HCT116 (cell line): ENCODE data around the gene FGF18. TPM values are rescaled to one million over a fixed set of nuclear protein-coding genes. Genes with fewer than 3 reads are reported as not detected.

Source experiments
- ATAC-seq: fragments of 200-7000 bp; cut with Tn5 transposase; 2 replicates; pipeline ENCODE4 v1.9.1; 2020; ENCODE audit warnings: mild to moderate bottlenecking, moderate library complexity
- BruUV-seq: library from RNA; stranded (reverse); fragments of 400-500 nt; replicated peaks from 2 replicates; lab custom pipeline; 2021; lab: Mats Ljungman, UMichigan
- CTCF ChIA-PET: fragments of 300-600 bp; sonication (Branson Sonifier 250); formaldehyde crosslinking; loops from one replicate; lab custom pipeline; 2021; ENCODE audit warnings: antibody characterized with exemption; lab: Charles Lee
- POLR2A ChIA-PET: fragments of 300-600, 350-600 bp; sonication (Branson Sonifier 250); formaldehyde crosslinking; loops from one replicate; lab custom pipeline; 2021; ENCODE audit warnings: antibody characterized with exemption; lab: Charles Lee
- RAD21 ChIA-PET, 2 experiments: fragments of 300-600 bp; sonication (Branson Sonifier 250); formaldehyde crosslinking; loops; one replicate each; lab custom pipeline; 2023; ENCODE audit warnings: low total read pairs in 2 of 2; ENCODE audit not compliant: uncharacterized antibody in 2 of 2, unreplicated experiment in 2 of 2, low non-redundant PET in 1 of 2; lab: Charles Lee
- DNase-seq: peaks from one replicate; pipeline ENCODE4 v3.0.0-alpha.2; 2010; ENCODE audit warnings: low read depth, low spot score
- H2AFZ ChIP-seq: fragments of 200-600 bp; shearing (Covaris generic), sonication (generic); 2 replicates; pipeline ENCODE4 v1.6.1; 2017; ENCODE audit warnings: low read depth, mixed run types, mixed read lengths, antibody characterized with exemption, low read length; ENCODE audit not compliant: poor library complexity, severe bottlenecking
- H3K27ac ChIP-seq: 2 replicates; pipeline ENCODE4 v1.5.1; 2012; ENCODE audit warnings: low read depth, low read length
- H3K27me3 ChIP-seq: fragments of 200-600 bp; sonication (generic); 2 replicates; pipeline ENCODE4 v1.6.1; 2016; ENCODE audit warnings: mixed run types, low read length, mixed read lengths; ENCODE audit not compliant: insufficient read depth
- H3K36me3 ChIP-seq, 2 experiments: fragments of 200-500 bp in 1 of 2; fragments of 200-600 bp in 1 of 2; sonication (Bioruptor generic) in 1 of 2; sonication (generic) in 1 of 2; 2 replicates each; pipeline versions ENCODE4 v1.5.1 to v1.6.1; 2014 to 2016; ENCODE audit warnings: low read length in 2 of 2, inconsistent platforms in 1 of 2, mixed read lengths in 1 of 2, mixed run types in 1 of 2; ENCODE audit not compliant: insufficient read depth in 2 of 2, control insufficient read depth in 1 of 2
- H3K4me1 ChIP-seq, 2 experiments: fragments of 200-600 bp in 1 of 2; sonication (generic) in 1 of 2; 2 replicates each; pipeline versions ENCODE4 v1.5.1 to v1.6.1; 2012 to 2017; ENCODE audit warnings: low read length in 2 of 2, inconsistent platforms in 1 of 2, mild to moderate bottlenecking in 1 of 2, mixed read lengths in 1 of 2, mixed run types in 1 of 2, moderate library complexity in 1 of 2; ENCODE audit not compliant: insufficient read depth in 2 of 2, control insufficient read depth in 1 of 2
- H3K4me2 ChIP-seq: fragments of 200-600 bp; sonication (generic); 2 replicates; pipeline ENCODE4 v1.6.1; 2017; ENCODE audit warnings: mixed run types, low read length, mixed read lengths
- H3K4me3 ChIP-seq, 2 experiments: fragments of 200-600 bp in 1 of 2; sonication (generic) in 1 of 2; replicated peaks in 1 of 2; 2 replicates each; pipeline ENCODE4 v1.5.1; 2011 to 2016; ENCODE audit warnings: low read length in 2 of 2, control low read depth in 1 of 2, low read depth in 1 of 2, mild to moderate bottlenecking in 1 of 2, mixed read lengths in 1 of 2, mixed run types in 1 of 2
- H3K79me2 ChIP-seq: fragments of 200-600 bp; sonication (generic); 2 replicates; pipeline ENCODE4 v1.6.1; 2017; ENCODE audit warnings: mild to moderate bottlenecking, mixed run types, low read length, moderate library complexity, mixed read lengths; ENCODE audit not compliant: insufficient read depth
- H3K9ac ChIP-seq: fragments of 200-600 bp; sonication (generic); 2 replicates; pipeline ENCODE4 v1.6.1; 2016; ENCODE audit warnings: low read length, mixed read lengths
- H3K9me2 ChIP-seq: fragments of 200-600 bp; sonication (generic), shearing (Covaris generic); 2 replicates; pipeline ENCODE4 v1.6.1; 2017; ENCODE audit warnings: mixed run types, mild to moderate bottlenecking, moderate library complexity; ENCODE audit not compliant: insufficient read depth
- H3K9me3 ChIP-seq, 2 experiments: fragments of 200-500 bp in 1 of 2; fragments of 200-600 bp in 1 of 2; sonication (Bioruptor generic) in 1 of 2; sonication (generic) in 1 of 2; 2 replicates each; pipeline ENCODE4 v1.6.1; 2014 to 2017; ENCODE audit warnings: low read length in 2 of 2, mixed read lengths in 2 of 2, inconsistent platforms in 1 of 2, low read depth in 1 of 2, mild to moderate bottlenecking in 1 of 2, mixed run types in 1 of 2, moderate library complexity in 1 of 2; ENCODE audit not compliant: control insufficient read depth in 1 of 2, insufficient read depth in 1 of 2
- H4K20me1 ChIP-seq: fragments of 200-600 bp; sonication (generic), shearing (Covaris generic); 2 replicates; pipeline ENCODE4 v1.6.1; 2017; ENCODE audit warnings: mixed run types, mild to moderate bottlenecking, moderate library complexity; ENCODE audit not compliant: insufficient read depth
- CEBPB ChIP-seq: IDR thresholded peaks from 2 replicates; pipeline ENCODE4 v1.6.1; 2012; ENCODE audit warnings: low read depth
- EGR1 ChIP-seq: IDR thresholded peaks from 2 replicates; pipeline ENCODE4 v1.6.1; 2012; ENCODE audit warnings: low read depth
- ELF1 ChIP-seq: IDR thresholded peaks from 2 replicates; pipeline ENCODE4 v1.6.1; 2012; ENCODE audit warnings: low read depth, borderline replicate concordance
- EZH2 ChIP-seq: fragments of 200-600 bp; sonication (generic); IDR thresholded peaks from 2 replicates; pipeline ENCODE4 v1.6.1; 2017; ENCODE audit warnings: antibody characterized with exemption, mixed run types
- EZH2phosphoT487 ChIP-seq: fragments of 200-600 bp; IDR thresholded peaks from 2 replicates; pipeline ENCODE4 v1.6.1; 2018; ENCODE audit warnings: antibody characterized with exemption, borderline replicate concordance
- JUND ChIP-seq: IDR thresholded peaks from 2 replicates; pipeline ENCODE4 v1.6.1; 2012
- POLR2A ChIP-seq: IDR thresholded peaks from 2 replicates; pipeline ENCODE4 v1.7.0; 2011; ENCODE audit warnings: borderline replicate concordance; ENCODE audit not compliant: insufficient read depth, insufficient read length; ENCODE audit errors: extremely low read depth
- POLR2AphosphoS5 ChIP-seq: IDR thresholded peaks from 2 replicates; pipeline ENCODE4 v1.6.1; 2011; ENCODE audit warnings: mild to moderate bottlenecking, low read depth, low read length, moderate library complexity
- TCF7L2 ChIP-seq: IDR thresholded peaks from 2 replicates; pipeline ENCODE4 v1.7.0; 2011; ENCODE audit warnings: borderline replicate concordance, inconsistent platforms; ENCODE audit not compliant: insufficient read depth, insufficient read length; ENCODE audit errors: extremely low read depth
- YY1 ChIP-seq: IDR thresholded peaks from 2 replicates; pipeline ENCODE4 v1.6.1; 2011; ENCODE audit warnings: low read length, low read depth, moderate library complexity, mild to moderate bottlenecking; ENCODE audit not compliant: insufficient replicate concordance; ENCODE audit errors: extremely low read depth
- ZNF274 ChIP-seq: fragments of 200-500 bp; sonication (Bioruptor generic); IDR thresholded peaks from 2 replicates; pipeline ENCODE4 v1.6.1; 2014; ENCODE audit warnings: mild to moderate bottlenecking, low read depth, low read length, inconsistent platforms
- intact Hi-C: fragments of 100-400 bp; cut with micrococcal nuclease; formaldehyde crosslinking; loops from 2 replicates; pipeline ENCODE4 v1.10.0; 2022
- total RNA-seq: library from RNA; stranded (reverse); gene quantifications from one replicate; pipeline ENCODE4 v1.2.1, GENCODE V29; 2021; ENCODE audit not compliant: unreplicated experiment
- TF ChIP-seq, protein P1 (sequence below): IDR thresholded peaks from 2 replicates; pipeline ENCODE4 v1.6.1; 2012
- TF ChIP-seq, protein P2 (sequence below): IDR thresholded peaks from 2 replicates; pipeline ENCODE4 v1.6.1; 2011; ENCODE audit warnings: mild to moderate bottlenecking, low read length, moderate library complexity; ENCODE audit not compliant: insufficient replicate concordance; ENCODE audit errors: extremely low read depth

FGF18 gene
- total RNA-seq, 1 experiment from 2014 or later: 0.96 TPM

DNA sequence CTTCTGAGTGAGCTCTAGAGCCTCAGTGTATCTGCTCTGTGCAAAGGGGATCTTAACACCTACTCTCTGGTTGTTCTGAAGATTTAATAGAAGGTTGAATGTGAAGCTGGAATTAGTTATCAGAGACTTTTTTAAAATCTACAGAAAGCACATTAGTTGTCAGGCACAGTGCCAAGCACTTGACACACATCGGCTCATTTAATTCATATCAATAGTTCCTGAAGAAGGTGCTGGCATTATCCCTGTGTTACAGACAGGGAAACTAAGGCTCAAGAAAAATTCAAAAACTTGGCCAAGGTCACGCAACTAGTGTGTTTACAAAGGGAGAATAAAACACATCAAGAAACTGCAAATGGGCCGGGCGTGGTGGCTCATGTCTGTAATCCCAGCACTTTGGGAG, 80.2 kb downstream of the FGF18 start:
- RAD21 ChIA-PET: no interaction called here

DNA sequence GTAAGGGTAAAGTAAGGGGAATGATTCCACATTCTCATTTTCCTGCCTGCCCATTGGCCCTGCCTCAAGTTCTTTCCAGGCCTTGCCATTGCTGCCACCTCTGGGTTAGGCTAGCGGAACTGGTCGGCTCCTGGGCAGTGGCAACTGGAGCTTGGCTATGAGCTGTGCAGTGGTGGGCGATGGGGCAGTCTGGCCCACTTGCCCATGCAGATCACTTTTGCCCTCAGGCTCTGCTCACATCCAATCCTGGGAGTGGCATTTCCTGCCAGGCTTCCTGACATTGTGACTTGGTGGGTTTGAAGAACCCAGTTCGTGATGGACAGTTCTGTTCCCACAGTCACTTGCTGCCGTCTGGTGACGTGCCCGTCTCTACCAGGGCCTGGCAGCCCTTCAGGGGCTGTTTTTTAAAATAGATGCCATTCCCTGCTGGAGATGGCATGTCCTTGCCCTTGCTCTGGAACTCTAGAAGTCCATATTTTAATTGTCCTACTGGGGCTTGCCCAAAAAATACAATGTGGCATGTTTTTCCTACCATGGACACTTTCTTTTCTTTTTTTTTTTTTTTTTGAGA, 86.1 kb downstream of the FGF18 start:
- intact Hi-C loops: no loop called here

More for the DNA sequence above, 80.2 kb downstream of the FGF18 start:
- H3K4me3 ChIP-seq: no peak overlapping the region
- no peaks in the 10 kb centered on the region for H4K20me1 ChIP-seq
- H3K4me1 ChIP-seq: peaks cover 13 to 27% of the 10 kb centered on the region in 2 experiments
- ATAC-seq (no peak), DNase-seq (no peak)
- intact Hi-C loops: no loop called here
- no peaks in the 10 kb centered on the region for H3K36me3 ChIP-seq
- TF ChIP-seq TCF7L2: no peak
- TF ChIP-seq EZH2: no peak
- TF ChIP-seq, protein P1, sequence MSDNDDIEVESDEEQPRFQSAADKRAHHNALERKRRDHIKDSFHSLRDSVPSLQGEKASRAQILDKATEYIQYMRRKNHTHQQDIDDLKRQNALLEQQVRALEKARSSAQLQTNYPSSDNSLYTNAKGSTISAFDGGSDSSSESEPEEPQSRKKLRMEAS: no peak
- no peak for TF ChIP-seq EZH2phosphoT487
- TF ChIP-seq, protein P2, sequence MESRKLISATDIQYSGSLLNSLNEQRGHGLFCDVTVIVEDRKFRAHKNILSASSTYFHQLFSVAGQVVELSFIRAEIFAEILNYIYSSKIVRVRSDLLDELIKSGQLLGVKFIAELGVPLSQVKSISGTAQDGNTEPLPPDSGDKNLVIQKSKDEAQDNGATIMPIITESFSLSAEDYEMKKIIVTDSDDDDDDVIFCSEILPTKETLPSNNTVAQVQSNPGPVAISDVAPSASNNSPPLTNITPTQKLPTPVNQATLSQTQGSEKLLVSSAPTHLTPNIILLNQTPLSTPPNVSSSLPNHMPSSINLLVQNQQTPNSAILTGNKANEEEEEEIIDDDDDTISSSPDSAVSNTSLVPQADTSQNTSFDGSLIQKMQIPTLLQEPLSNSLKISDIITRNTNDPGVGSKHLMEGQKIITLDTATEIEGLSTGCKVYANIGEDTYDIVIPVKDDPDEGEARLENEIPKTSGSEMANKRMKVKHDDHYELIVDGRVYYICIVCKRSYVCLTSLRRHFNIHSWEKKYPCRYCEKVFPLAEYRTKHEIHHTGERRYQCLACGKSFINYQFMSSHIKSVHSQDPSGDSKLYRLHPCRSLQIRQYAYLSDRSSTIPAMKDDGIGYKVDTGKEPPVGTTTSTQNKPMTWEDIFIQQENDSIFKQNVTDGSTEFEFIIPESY: no peak
- no peak overlapping the region for H3K27ac ChIP-seq
- BruUV-seq: no TSS peak
- H2AFZ ChIP-seq: no peak overlapping the region
- H3K9me2 ChIP-seq: no peaks in the 10 kb centered on the region
- POLR2A ChIA-PET: no interaction called here
- H3K79me2 ChIP-seq: no peaks in the 10 kb centered on the region
- CTCF ChIA-PET: no interaction called here
- no peak overlapping the region for H3K4me2 ChIP-seq
- no peaks in the 10 kb centered on the region for H3K9me3 ChIP-seq
- no peak overlapping the region for H3K9ac ChIP-seq
- H3K27me3 ChIP-seq: no peaks in the 10 kb centered on the region

More for the DNA sequence above, 86.1 kb downstream of the FGF18 start:
- H3K4me1 ChIP-seq: no peaks in the 10 kb centered on the region
- POLR2A ChIA-PET: no interaction called here
- no peak for TF ChIP-seq YY1
- TF ChIP-seq EGR1: no peak
- no peak for TF ChIP-seq EZH2
- TF ChIP-seq TCF7L2: no peak
- no peak for TF ChIP-seq POLR2AphosphoS5
- no peak for TF ChIP-seq ELF1
- no peak for TF ChIP-seq JUND
- no peak for TF ChIP-seq ZNF274
- TF ChIP-seq CEBPB: no peak
- TF ChIP-seq, protein P1: no peak
- TF ChIP-seq POLR2A: no peak
- DNase-seq (no peak), ATAC-seq (no peak)
- H3K9me2 ChIP-seq: no peaks in the 10 kb centered on the region
- no peak overlapping the region for H2AFZ ChIP-seq
- H3K9ac ChIP-seq: no peak overlapping the region
- no peaks in the 10 kb centered on the region for H3K9me3 ChIP-seq
- H3K36me3 ChIP-seq: no peaks in the 10 kb centered on the region
- no peaks in the 10 kb centered on the region for H4K20me1 ChIP-seq
- no peaks in the 10 kb centered on the region for H3K27me3 ChIP-seq
- RAD21 ChIA-PET: no interaction called here
- no peak overlapping the region for H3K4me3 ChIP-seq
- CTCF ChIA-PET: no interaction called here
- H3K4me2 ChIP-seq: no peak overlapping the region
- H3K27ac ChIP-seq: no peak overlapping the region
- BruUV-seq: no TSS peak
- no peaks in the 10 kb centered on the region for H3K79me2 ChIP-seq
